HFFc6 (cell line): Measurements from ENCODE around the gene PTS. TPM values are rescaled to one million over a fixed set of nuclear protein-coding genes. Genes with fewer than 3 reads are reported as not detected.

Experiments used
- DNase-seq: peaks from one replicate; pipeline ENCODE4 v3.0.0-alpha.2; 2018
- H3K27ac Mint-ChIP-seq: 2 replicates; pipeline ENCODE4 v1.8.0; 2020; ENCODE audit warnings: mild to moderate bottlenecking, mixed read lengths
- H3K27me3 Mint-ChIP-seq: 2 replicates; pipeline ENCODE4 v1.8.0; 2021; ENCODE audit warnings: mild to moderate bottlenecking, moderate library complexity, mixed read lengths; ENCODE audit not compliant: insufficient read depth
- H3K36me3 Mint-ChIP-seq: 2 replicates; pipeline ENCODE4 v1.8.0; 2021; ENCODE audit warnings: low read depth, mixed read lengths
- H3K4me1 Mint-ChIP-seq: 2 replicates; pipeline ENCODE4 v1.8.0; 2020; ENCODE audit warnings: low read depth, mixed read lengths
- H3K4me3 Mint-ChIP-seq: 2 replicates; pipeline ENCODE4 v1.8.0; 2020; ENCODE audit warnings: mild to moderate bottlenecking, moderate library complexity, mixed read lengths
- H3K9me3 Mint-ChIP-seq: 2 replicates; pipeline ENCODE4 v1.8.0; 2020; ENCODE audit warnings: mild to moderate bottlenecking, mixed read lengths
- total RNA-seq, 6 experiments: library from RNA; stranded (reverse); fragmentation: NEBNext Ultra II Directional; extraction: Animal tissue kit (Norgen Biotek cat#: 25700); gene quantifications; 2 replicates in 1 of 6; 3 replicates in 5 of 6; pipeline ENCODE4 v1.2.3, GENCODE V29; 2021
- TF ChIP-seq, protein P1 (sequence below): fragments of 200-600 bp; sonication (generic); IDR thresholded peaks from 2 replicates; pipeline ENCODE4 v1.5.0; 2021; ENCODE audit warnings: antibody characterized with exemption, mild to moderate bottlenecking

The PTS gene
- total RNA-seq, 6 experiments from 2014 or later = 73.1 to 78.9 (median 75.7) TPM

DNA sequence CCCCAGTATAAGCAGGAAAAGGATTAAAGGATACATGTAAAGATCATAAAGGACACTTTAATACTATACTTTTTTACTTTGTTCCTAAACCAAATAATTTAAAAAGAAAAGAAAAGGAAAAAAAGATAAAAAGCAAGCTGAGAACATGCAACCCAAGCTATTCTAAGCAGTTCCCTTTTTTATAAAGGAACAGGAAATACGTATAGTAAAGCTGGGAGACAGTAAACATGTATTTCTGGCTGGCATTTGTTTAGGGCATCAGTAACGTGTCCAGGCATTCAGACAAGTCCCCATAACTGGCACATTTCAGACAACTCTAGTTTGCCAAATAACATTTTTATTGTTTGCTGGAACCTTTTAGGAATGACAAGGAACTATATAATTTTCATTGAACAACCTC lies 26.0 kb upstream of the PTS start:
- TF ChIP-seq, protein P1, sequence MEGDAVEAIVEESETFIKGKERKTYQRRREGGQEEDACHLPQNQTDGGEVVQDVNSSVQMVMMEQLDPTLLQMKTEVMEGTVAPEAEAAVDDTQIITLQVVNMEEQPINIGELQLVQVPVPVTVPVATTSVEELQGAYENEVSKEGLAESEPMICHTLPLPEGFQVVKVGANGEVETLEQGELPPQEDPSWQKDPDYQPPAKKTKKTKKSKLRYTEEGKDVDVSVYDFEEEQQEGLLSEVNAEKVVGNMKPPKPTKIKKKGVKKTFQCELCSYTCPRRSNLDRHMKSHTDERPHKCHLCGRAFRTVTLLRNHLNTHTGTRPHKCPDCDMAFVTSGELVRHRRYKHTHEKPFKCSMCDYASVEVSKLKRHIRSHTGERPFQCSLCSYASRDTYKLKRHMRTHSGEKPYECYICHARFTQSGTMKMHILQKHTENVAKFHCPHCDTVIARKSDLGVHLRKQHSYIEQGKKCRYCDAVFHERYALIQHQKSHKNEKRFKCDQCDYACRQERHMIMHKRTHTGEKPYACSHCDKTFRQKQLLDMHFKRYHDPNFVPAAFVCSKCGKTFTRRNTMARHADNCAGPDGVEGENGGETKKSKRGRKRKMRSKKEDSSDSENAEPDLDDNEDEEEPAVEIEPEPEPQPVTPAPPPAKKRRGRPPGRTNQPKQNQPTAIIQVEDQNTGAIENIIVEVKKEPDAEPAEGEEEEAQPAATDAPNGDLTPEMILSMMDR = no peak
- peaks cover 11% of the 10 kb centered on the region for H3K4me1 Mint-ChIP-seq
- H3K9me3 Mint-ChIP-seq = no peaks in the 10 kb centered on the region
- peaks cover 2% of the 10 kb centered on the region; the same call in 1 of the 2 replicates for H3K27me3 Mint-ChIP-seq
- H3K4me3 Mint-ChIP-seq = no peak overlapping the region
- H3K36me3 Mint-ChIP-seq = no peaks in the 10 kb centered on the region
- H3K27ac Mint-ChIP-seq = no peak overlapping the region
- DNase-seq = no peak

DNA sequence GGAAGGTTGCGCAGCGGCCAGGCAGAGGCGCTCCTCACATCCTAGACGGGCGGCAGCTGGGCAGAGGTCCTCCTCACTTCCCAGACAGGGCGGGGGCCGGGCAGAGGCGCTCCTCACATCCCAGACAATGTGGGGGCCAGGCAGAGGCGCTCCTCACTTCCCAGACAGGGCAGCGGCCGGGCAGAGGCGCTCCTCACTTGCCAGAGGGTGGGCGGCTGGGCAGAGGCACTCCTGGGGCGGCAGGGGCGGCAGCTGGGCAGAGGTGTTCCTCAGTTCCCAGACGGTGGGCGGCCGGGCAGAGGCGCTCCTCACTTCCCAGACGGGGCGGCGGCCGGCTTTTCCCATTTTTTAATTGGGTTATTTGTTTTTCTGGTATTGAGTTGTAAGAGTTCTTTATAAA lies 20.2 kb upstream of the PTS start:
- H3K36me3 Mint-ChIP-seq = no peaks in the 10 kb centered on the region
- no peaks in the 10 kb centered on the region for H3K9me3 Mint-ChIP-seq
- no peak for DNase-seq
- H3K4me1 Mint-ChIP-seq = peaks cover under 1% of the 10 kb centered on the region
- H3K4me3 Mint-ChIP-seq = no peak overlapping the region
- H3K27ac Mint-ChIP-seq = no peak overlapping the region
- H3K27me3 Mint-ChIP-seq = no peaks in the 10 kb centered on the region
- TF ChIP-seq, protein P1 = no peak

DNA sequence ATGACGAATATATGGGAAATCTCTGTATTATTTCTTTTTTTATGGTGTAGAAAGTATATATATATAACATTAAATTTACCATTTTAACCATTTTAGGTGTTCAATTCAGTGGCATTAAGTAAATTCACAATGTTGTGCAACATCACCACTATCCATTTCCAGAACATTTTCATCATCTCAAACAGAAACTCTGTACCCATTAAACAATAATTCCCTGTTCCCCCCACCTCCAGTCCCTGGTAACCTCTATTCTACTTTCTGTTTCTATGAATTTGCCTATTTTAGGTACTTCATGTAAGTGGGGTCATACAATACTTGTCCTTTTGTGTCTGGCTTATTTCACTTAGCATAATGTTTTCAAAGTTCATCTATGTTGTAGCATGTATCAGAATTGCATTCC lies 15.3 kb upstream of the PTS start:
- H3K4me3 Mint-ChIP-seq = no peak overlapping the region
- H3K9me3 Mint-ChIP-seq = no peaks in the 10 kb centered on the region
- no peak overlapping the region for H3K27ac Mint-ChIP-seq
- peaks cover 29% of the 10 kb centered on the region for H3K4me1 Mint-ChIP-seq
- no peaks in the 10 kb centered on the region for H3K27me3 Mint-ChIP-seq
- no peaks in the 10 kb centered on the region for H3K36me3 Mint-ChIP-seq
- no peak for DNase-seq
- TF ChIP-seq, protein P1 = no peak

DNA sequence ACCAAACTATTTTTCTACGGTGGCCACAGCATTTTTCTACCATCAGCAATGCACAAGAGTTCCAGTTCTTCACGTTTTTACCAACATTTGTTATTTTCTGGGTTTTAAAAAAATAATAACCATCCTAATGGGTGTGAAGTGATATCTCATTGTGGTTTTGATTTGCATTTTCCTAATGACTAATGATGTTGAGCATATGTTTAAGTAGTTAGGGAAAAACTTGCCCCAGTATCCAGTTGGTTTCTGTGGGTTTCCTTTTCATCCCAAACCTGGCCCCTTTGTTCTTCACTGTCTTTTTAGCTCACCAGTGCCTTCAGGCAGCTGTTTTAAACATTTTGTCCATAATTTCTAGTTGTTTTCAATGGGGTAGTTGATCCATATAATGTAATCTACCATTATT lies 14.7 kb upstream of the PTS start:
- no peaks in the 10 kb centered on the region for H3K27me3 Mint-ChIP-seq
- TF ChIP-seq, protein P1 = no peak
- no peak overlapping the region for H3K4me3 Mint-ChIP-seq
- H3K27ac Mint-ChIP-seq = no peak overlapping the region
- H3K36me3 Mint-ChIP-seq = no peaks in the 10 kb centered on the region
- no peak for DNase-seq
- peaks cover 35% of the 10 kb centered on the region for H3K4me1 Mint-ChIP-seq
- no peaks in the 10 kb centered on the region for H3K9me3 Mint-ChIP-seq

DNA sequence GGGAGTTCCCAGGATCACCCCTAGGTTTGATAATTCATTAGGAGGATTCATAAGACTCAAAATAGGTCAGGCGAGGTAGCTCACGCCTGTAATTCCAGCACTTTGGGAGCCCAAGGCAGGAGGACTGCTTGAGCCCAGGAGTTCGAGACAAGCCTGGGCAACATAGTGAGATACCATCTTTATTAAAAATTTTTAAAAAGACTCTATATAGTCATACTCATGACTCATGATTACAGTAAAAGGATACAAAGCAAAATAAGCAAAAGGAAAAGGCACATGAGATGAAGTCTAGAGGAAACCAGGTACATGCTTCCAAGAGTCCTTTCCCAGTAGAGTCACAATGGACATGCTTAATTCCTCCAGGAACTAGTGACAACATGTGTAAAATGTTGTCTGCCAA lies 13.9 kb upstream of the PTS start:
- TF ChIP-seq, protein P1 = no peak
- H3K27ac Mint-ChIP-seq = no peak overlapping the region
- H3K9me3 Mint-ChIP-seq = no peaks in the 10 kb centered on the region
- H3K36me3 Mint-ChIP-seq = no peaks in the 10 kb centered on the region
- no peak for DNase-seq
- H3K4me1 Mint-ChIP-seq = peaks cover 40% of the 10 kb centered on the region
- H3K4me3 Mint-ChIP-seq = no peak overlapping the region
- H3K27me3 Mint-ChIP-seq = no peaks in the 10 kb centered on the region

DNA sequence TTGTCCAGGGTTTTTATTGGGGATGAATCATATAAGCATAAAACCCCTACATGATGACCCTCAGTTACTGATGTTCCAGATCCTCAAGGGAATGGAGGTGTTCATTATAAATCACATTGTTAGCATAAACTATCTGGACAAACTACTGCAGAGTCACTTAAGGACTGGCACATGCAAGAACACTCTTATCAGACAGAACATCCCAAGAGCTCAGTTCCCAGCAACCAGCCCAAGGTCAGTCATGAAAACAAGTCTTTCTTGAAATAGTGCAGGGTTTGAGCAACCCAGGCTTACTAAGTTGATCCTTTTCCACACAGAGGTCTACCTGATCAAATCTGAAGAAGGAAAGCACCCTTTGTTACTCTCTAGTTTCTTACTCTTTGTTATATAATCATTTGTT lies 13.5 kb upstream of the PTS start:
- Mint-ChIP-seq H3K36me3 (no peaks in the 10 kb centered on the region), H3K4me1 (peaks cover 40% of the 10 kb centered on the region), H3K4me3 (no peak overlapping the region), H3K9me3 (no peaks in the 10 kb centered on the region), H3K27me3 (no peaks in the 10 kb centered on the region), H3K27ac (no peak overlapping the region)
- TF ChIP-seq, protein P1 = no peak
- no peak for DNase-seq
